Measurements from ENCODE around the gene TRAPPC6A. TPM values are rescaled to one million over a fixed set of nuclear protein-coding genes. Genes with fewer than 3 reads are reported as not detected.

TRAPPC6A gene
- total and polyA plus RNA-seq, 11 donors, result 7.7 to 22.8 (median 18.6) TPM

- Histone ChIP-seq H3K36me3 (no peaks in the 10 kb centered on the region), H3K27ac (no peak overlapping the region), H3K9me3 (no peaks in the 10 kb centered on the region), H3K4me1 (peaks cover 0 to 27% (median 14%) of the 10 kb centered on the region in 12 donors), H3K27me3 (no peaks in the 10 kb centered on the region), H3K4me3 (no peak overlapping the region)
- DNase-seq (no peak), ATAC-seq (no peak)
- WGBS, 4 donors, result 58 to 77% (median 71%) methylated on average over 3 to 5 of the region's 5 CpGs
- no peak for TF ChIP-seq CTCF (IDR thresholded peaks at IDR 0.05)
- TF ChIP-seq POLR2A (IDR thresholded peaks at IDR 0.05), result no peak
- intact Hi-C loops (cut with DNase I), result no loop called here
Measured at GRCh38 chr19:45118106-45118505, 59.9 kb downstream of the TRAPPC6A start.

- H3K4me3 ChIP-seq, result no peak overlapping the region
- DNase-seq (no peak), ATAC-seq (peak in 1 of 4 donors; percentile 16)
- H3K27me3 ChIP-seq, result no peaks in the 10 kb centered on the region
- H3K9me3 ChIP-seq, result no peaks in the 10 kb centered on the region
- intact Hi-C loops (cut with DNase I), result no loop called here
- H3K27ac ChIP-seq, result no peak overlapping the region
- no peaks in the 10 kb centered on the region for H3K36me3 ChIP-seq
- TF ChIP-seq POLR2A (IDR thresholded peaks at IDR 0.05) (no peak), CTCF (IDR thresholded peaks at IDR 0.05) (no peak)
- H3K4me1 ChIP-seq, result peaks cover 0 to 27% (median 14%) of the 10 kb centered on the region in 12 donors
- 71 to 85% (median 80%) methylated on average over 7 to 12 of the region's 12 CpGs for WGBS, 4 donors
Measured at GRCh38 chr19:45117671-45118070, 60.4 kb downstream of the TRAPPC6A start.

GRCh38 chr19:45117167-45117594 is 60.9 kb downstream of the TRAPPC6A start:
- no peaks in the 10 kb centered on the region for H3K9me3 ChIP-seq

More at GRCh38 chr19:45117167-45117594, 60.9 kb downstream of the TRAPPC6A start:
- Histone ChIP-seq H3K4me3 (no peak overlapping the region), H3K27ac (no peak overlapping the region), H3K36me3 (no peaks in the 10 kb centered on the region), H3K4me1 (peaks cover 0 to 27% (median 14%) of the 10 kb centered on the region in 12 donors), H3K27me3 (no peaks in the 10 kb centered on the region)
- intact Hi-C loops (cut with DNase I), result no loop called here
- no peak for TF ChIP-seq CTCF (IDR thresholded peaks at IDR 0.05)
- TF ChIP-seq POLR2A (IDR thresholded peaks at IDR 0.05), result no peak
- DNase-seq (no peak), ATAC-seq (no peak)
- WGBS, 4 donors, result 62 to 80% (median 70%) methylated on average over 14 to 16 of the region's 16 CpGs
